T-helper 1 cell treated with Interleukin-12 subunit alpha and Interleukin-12 subunit beta and Interleukin-4 antibody, amounts not matched to agents 30 μg/mL and 1 μg/mL, for 36 hours (primary cell): ENCODE measurements around the gene TMEM33.

Experiments used
- H3K27ac Mint-ChIP-seq: one replicate; pipeline ENCODE4 v1.8.0; 2021; ENCODE audit warnings: mild to moderate bottlenecking, mixed read lengths
- H3K27me3 Mint-ChIP-seq: one replicate; pipeline ENCODE4 v1.8.0; 2021; ENCODE audit warnings: low read depth, mixed read lengths
- H3K36me3 Mint-ChIP-seq: one replicate; pipeline ENCODE4 v1.8.0; 2021; ENCODE audit warnings: low read depth, mixed read lengths
- H3K4me1 Mint-ChIP-seq: one replicate; pipeline ENCODE4 v1.8.0; 2021; ENCODE audit warnings: low read depth, mixed read lengths
- H3K4me3 Mint-ChIP-seq: one replicate; pipeline ENCODE4 v1.8.0; 2021; ENCODE audit warnings: mild to moderate bottlenecking, moderate library complexity, mixed read lengths
- H3K9me3 Mint-ChIP-seq: one replicate; pipeline ENCODE4 v1.8.0; 2021; ENCODE audit warnings: mixed read lengths

Gene TMEM33

DNA sequence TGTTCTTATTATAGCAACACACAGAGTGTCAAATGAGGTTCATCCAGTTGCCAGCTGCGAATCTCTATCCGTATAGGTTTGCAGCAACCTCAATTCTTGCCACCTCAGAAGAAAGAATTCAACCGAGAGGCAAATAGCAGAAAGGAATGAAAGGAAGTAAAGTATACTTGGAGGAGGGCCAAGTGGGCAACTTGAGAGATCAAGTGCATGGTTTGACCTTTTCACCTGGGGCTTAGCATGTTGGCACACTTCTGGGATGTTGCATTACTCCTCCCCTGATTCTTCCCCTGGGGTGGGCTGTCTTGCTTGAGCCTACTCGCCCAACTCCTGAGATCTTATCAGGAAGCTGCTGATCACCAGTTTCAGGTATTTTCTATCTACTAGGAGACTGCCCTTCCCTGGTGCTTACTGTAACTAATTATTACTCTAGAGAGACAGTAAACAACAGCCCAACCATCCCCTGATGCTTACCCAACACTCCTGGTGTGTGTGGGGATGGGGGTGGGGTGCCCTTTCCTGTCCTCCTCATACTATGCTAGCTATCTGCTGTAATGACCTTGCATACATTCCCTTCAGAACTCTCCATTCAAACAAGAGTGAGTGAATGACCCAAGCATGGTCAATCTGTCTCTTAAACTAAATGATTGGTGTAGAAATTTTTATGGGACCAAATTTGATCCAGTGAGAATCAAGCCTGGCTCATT, 7.3 kb upstream of the TMEM33 start:
- no peak overlapping the region for H3K4me3 Mint-ChIP-seq
- no peaks in the 10 kb centered on the region for H3K9me3 Mint-ChIP-seq
- no peak overlapping the region for H3K27ac Mint-ChIP-seq
- H3K36me3 Mint-ChIP-seq: no peaks in the 10 kb centered on the region
- peaks cover 9% of the 10 kb centered on the region for H3K27me3 Mint-ChIP-seq
- H3K4me1 Mint-ChIP-seq: peaks cover 4% of the 10 kb centered on the region

DNA sequence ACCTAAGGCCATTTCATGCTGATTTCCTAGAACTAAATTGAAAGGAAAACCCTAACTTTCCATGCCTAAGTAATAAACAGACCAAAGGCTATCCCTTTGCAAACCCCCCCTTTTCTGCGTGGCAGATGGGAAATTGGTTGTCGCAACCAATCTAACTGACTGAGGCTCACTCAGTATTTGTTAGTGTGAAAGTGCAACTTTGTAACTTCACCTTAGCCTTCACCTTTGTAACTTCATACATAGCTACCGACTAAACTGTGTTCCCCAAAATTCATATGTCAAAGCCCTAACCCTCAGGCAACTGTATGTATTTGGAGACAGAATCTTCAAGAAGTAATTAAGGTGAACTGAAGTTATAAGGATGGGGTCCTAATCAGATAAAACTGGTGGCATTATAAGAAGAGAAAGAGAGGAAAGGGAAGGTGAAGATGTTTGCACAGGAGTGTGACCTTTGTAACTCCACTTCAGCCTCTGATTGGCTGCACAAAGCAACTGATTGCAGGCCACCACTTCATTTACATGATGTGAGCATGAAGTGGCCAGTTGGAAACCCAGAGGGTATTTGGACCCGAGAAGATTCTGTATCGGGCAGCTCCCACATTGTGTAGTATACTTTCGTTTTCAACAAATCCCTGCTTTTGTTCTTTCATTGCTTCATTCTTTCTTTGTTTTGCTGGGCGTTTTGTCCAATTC, 4.9 kb upstream of the TMEM33 start:
- Mint-ChIP-seq H3K4me3 (no peak overlapping the region), H3K27me3 (peaks cover 9% of the 10 kb centered on the region), H3K9me3 (peaks cover 6% of the 10 kb centered on the region), H3K27ac (no peak overlapping the region), H3K4me1 (peaks cover 12% of the 10 kb centered on the region), H3K36me3 (peaks cover 4% of the 10 kb centered on the region)

DNA sequence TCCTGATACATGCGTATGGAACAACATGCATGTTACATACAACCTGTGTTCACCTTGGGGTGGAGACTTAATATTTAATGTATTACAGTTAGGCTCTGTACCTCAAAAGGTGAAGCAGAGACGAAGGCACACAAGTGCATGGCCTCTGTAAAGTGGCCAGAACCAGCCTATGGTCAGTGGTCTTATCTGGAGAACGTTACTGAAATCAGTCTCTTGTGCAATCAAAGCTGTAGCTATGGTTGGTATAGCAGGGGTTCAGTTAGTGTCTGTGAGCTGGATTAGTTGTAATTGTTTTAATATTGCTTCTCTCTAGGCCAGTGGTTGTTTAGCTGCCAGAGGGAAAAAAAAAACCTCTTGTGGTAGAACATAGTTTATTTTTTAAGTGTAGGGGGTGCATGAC, 2.2 kb upstream of the TMEM33 start:
- Mint-ChIP-seq H3K27ac (no peak overlapping the region), H3K9me3 (peaks cover 6% of the 10 kb centered on the region), H3K36me3 (peaks cover 8% of the 10 kb centered on the region), H3K27me3 (peaks cover 8% of the 10 kb centered on the region), H3K4me3 (no peak overlapping the region), H3K4me1 (peaks cover 27% of the 10 kb centered on the region)

DNA sequence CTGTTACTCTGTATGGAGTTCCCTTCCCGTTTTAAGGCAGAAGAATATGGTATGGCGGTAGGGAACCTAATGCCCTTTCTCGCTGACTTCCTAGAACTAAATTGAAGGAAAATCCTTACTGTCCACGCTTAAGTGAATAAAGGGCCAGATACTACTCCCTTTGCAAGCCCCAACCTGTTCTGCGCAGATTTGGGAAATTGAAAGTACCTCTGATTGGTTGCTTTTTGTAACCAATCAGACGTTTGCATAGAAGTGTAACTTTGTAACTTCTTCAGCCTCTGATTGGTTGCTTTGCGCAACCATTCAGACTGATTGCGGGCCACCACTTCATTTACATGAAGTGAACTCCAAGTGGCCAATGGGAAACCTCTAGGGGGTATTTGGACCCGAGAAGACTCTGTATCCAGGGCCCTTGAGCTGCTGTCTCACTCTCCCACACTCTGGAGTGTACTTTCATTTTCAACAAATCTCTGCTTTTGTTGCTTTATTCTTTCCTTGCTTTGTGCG, 1.2 kb upstream of the TMEM33 start:
- Mint-ChIP-seq H3K27me3 (no peaks in the 10 kb centered on the region), H3K9me3 (peaks cover 6% of the 10 kb centered on the region), H3K4me3 (peak overlapping the region; percentile 94), H3K27ac (peak overlapping the region; percentile 89), H3K4me1 (peaks cover 29% of the 10 kb centered on the region), H3K36me3 (peaks cover 13% of the 10 kb centered on the region)

DNA sequence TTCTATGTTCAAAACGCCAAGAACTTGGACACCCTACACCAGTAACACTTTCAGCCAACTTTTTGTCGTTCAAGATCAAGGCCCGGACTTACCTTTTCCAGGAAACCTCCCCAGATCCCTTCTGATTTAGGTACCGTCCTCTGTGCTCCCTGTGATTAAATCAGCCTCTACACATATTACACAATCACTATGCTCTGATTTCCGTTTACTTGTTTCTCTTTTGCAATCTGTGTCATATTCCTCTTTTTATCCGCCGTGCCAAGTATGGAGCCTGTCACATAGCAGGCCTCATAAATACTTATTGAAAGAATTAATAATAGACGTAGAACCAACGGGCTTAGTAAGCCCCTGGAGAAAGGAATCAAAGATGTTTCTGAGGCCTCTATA, 722 bp upstream of the TMEM33 start:
- peaks cover 13% of the 10 kb centered on the region for H3K36me3 Mint-ChIP-seq
- peaks cover 6% of the 10 kb centered on the region for H3K9me3 Mint-ChIP-seq
- peak overlapping the region; percentile 89 for H3K27ac Mint-ChIP-seq
- peak overlapping the region; percentile 94 for H3K4me3 Mint-ChIP-seq
- peaks cover 29% of the 10 kb centered on the region for H3K4me1 Mint-ChIP-seq
- no peaks in the 10 kb centered on the region for H3K27me3 Mint-ChIP-seq

DNA sequence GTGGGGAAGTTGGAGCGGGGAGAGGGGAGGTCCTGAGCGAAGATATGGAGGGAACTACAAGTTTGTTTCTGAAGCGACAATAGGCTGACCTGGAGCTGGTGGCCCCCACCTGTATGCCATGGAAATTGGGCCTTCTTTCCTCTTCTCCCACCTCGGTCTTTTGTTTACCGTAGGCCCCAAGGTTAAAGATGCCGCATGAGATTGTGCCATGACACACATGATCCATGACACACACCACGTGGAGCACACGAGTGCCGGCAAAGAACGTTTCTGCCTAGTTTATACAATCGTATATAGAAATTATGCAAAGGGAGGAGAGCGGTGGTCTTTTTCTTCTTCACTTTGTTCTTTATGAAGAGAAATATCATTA, 408 bp downstream of the TMEM33 start:
- H3K27ac Mint-ChIP-seq: peak overlapping the region; percentile 89
- H3K36me3 Mint-ChIP-seq: peaks cover 18% of the 10 kb centered on the region
- peak overlapping the region; percentile 94 for H3K4me3 Mint-ChIP-seq
- H3K27me3 Mint-ChIP-seq: no peaks in the 10 kb centered on the region
- peaks cover 6% of the 10 kb centered on the region for H3K9me3 Mint-ChIP-seq
- peaks cover 30% of the 10 kb centered on the region for H3K4me1 Mint-ChIP-seq

DNA sequence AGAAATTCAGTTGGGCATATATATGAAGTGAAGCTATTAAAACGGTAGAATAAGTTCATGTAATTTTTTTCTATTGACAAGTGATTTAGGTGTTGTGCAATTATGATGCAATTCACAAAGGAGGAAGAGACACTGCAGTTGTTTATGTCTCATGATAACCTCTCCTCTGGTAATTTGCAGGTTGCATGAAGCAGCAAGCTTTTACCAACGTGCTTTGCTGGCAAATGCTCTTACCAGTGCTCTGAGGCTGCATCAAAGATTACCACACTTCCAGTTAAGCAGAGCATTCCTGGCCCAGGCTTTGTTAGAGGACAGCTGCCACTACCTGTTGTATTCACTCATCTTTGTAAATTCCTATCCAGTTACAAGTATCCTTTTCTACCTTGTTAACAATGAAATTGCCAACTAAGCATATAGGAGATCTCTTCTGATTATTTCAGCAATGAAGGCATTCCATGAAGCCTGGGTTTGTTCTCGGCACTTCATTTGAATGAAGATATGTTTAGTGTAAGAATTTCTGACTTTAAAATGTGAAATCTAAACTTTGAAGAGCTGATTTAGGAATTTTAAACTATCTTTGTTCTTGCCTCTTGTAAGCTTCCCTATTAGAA, 3.9 kb downstream of the TMEM33 start:
- Mint-ChIP-seq H3K27ac (no peak overlapping the region), H3K36me3 (peaks cover 29% of the 10 kb centered on the region)

DNA sequence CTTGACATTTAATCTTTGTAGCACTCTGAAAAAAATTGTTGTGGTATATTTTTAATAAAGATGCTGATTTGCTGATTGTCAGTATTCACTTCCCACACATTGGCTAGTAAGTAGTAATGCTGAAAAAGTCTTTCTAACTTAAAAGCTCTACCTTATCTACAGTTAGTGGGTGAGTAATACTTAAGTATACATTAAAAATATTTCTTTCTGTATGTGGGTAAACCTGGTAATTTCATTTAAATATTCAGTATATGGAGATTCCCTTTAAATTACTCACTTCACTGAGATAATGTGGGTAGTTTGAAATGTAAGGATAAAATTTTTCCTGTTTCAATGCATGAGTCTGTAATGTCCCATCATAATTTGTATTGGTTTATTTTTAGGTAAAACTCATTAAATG, 5.6 kb downstream of the TMEM33 start:
- Mint-ChIP-seq H3K4me3 (no peak overlapping the region), H3K9me3 (no peaks in the 10 kb centered on the region), H3K27ac (no peak overlapping the region), H3K27me3 (no peaks in the 10 kb centered on the region), H3K36me3 (peaks cover 25% of the 10 kb centered on the region), H3K4me1 (peaks cover 22% of the 10 kb centered on the region)

More for the DNA sequence above, 3.9 kb downstream of the TMEM33 start:
- peaks cover 32% of the 10 kb centered on the region for H3K4me1 Mint-ChIP-seq
- H3K4me3 Mint-ChIP-seq: no peak overlapping the region
- no peaks in the 10 kb centered on the region for H3K27me3 Mint-ChIP-seq
- H3K9me3 Mint-ChIP-seq: peaks cover 6% of the 10 kb centered on the region

DNA sequence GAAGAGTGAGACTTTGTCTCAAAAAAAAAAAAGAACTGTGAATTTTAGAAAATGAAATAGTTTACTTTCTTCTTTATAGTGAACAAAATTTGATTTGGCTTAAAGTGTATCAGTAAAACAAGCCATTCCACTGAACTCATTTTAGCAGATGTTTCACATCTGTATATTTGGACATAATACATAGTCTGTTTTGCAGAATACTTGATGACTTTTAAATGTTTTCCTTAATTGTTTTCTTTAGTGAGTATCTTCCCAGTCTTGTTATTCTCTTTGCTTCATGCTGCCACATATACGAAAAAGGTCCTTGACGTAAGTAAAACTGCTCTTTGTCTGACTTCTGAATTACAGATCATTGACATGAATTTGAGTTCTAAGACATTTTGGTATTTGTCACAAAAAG, 8.3 kb downstream of the TMEM33 start:
- no peaks in the 10 kb centered on the region for H3K27me3 Mint-ChIP-seq
- no peak overlapping the region for H3K4me3 Mint-ChIP-seq
- H3K36me3 Mint-ChIP-seq: peaks cover 26% of the 10 kb centered on the region
- no peak overlapping the region for H3K27ac Mint-ChIP-seq
- H3K9me3 Mint-ChIP-seq: no peaks in the 10 kb centered on the region
- peaks cover 7% of the 10 kb centered on the region for H3K4me1 Mint-ChIP-seq

DNA sequence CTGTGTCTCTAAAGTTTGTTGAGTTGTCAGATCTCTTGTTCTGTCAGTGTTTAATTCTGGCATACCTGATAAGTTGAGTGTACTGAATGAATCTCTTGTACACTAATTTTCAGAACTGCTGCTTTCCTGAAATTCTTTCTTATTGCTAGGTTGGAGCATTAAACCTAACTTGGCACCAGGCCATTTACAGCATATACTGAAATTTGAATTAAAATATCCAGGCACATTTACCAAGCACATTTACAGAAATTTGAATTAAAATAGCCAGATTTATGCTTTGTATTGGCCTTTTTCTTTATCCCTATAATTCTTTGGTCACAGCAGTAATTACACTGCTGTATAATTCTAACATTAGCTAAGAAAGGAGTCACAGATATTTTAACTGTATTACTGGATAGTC, 8.9 kb downstream of the TMEM33 start:
- Mint-ChIP-seq H3K27me3 (no peaks in the 10 kb centered on the region), H3K9me3 (no peaks in the 10 kb centered on the region), H3K4me3 (no peak overlapping the region), H3K4me1 (peaks cover 10% of the 10 kb centered on the region), H3K27ac (no peak overlapping the region), H3K36me3 (peaks cover 23% of the 10 kb centered on the region)

DNA sequence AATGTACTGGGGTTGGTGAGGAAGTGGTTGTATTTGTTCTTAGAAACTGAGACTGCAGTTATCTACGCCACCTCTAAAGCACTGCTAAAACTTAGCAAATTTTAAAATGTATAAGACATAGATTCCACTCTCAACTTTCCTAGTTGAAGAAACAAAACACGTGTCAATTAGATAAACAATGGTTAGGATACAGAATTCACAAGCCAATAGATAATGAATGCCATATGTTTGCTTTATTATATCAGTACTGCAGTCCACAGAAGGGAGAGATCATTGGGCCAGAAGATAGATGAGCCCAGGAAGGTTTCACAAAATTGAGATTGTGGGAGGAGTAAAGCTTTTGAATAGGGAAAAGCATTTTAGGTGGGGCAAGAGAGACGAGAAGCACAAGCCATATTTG, 14.3 kb downstream of the TMEM33 start:
- Mint-ChIP-seq H3K4me1 (peaks cover 17% of the 10 kb centered on the region), H3K36me3 (peaks cover 32% of the 10 kb centered on the region), H3K9me3 (no peaks in the 10 kb centered on the region), H3K4me3 (no peak overlapping the region), H3K27me3 (no peaks in the 10 kb centered on the region), H3K27ac (peak overlapping the region; percentile 5)

DNA sequence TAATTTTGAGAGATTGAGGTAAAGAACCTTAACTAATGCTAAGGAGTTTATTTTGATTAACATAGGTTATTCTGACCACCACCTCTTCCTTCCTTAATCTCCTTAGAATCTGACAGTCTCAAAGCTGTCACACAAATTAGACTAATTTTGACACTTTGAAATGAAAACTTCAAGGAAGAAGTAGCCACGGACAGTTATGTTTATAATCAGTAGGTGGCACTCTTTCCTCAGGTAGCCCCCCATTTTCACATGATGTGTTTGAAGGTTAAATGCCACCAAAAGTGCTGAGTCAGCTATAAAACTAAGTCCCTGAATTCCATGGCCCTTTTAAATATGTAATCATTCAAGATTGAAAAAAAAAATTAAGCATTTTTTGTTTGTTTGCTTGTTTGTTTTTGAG, 22.4 kb downstream of the TMEM33 start:
- no peak overlapping the region for H3K27ac Mint-ChIP-seq
- H3K9me3 Mint-ChIP-seq: no peaks in the 10 kb centered on the region
- H3K36me3 Mint-ChIP-seq: peaks cover 12% of the 10 kb centered on the region
- no peaks in the 10 kb centered on the region for H3K4me1 Mint-ChIP-seq
- H3K4me3 Mint-ChIP-seq: no peak overlapping the region
- no peaks in the 10 kb centered on the region for H3K27me3 Mint-ChIP-seq

DNA sequence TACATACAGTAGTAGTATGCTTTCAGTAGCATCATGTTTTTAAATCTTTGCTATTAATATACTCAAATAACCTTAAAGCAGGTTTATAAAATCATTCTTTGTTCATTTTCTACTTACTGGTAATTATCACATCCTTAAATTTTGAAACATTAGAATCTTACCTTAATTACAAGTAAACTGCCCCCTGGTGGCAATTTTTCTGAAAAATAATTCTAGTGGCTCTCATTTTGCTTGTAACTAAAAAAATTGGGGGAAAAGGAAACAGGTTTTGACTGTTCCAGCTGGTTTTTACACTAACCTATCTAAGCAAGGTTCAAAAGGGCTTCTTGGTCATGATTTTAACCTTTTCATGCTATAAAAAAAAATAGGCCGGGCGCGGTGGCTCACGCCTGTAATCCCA, 27.9 kb downstream of the TMEM33 start:
- no peaks in the 10 kb centered on the region for H3K36me3 Mint-ChIP-seq
- H3K9me3 Mint-ChIP-seq: peaks cover 5% of the 10 kb centered on the region
- H3K27me3 Mint-ChIP-seq: no peaks in the 10 kb centered on the region
- no peak overlapping the region for H3K4me3 Mint-ChIP-seq
- H3K27ac Mint-ChIP-seq: no peak overlapping the region
- no peaks in the 10 kb centered on the region for H3K4me1 Mint-ChIP-seq

DNA sequence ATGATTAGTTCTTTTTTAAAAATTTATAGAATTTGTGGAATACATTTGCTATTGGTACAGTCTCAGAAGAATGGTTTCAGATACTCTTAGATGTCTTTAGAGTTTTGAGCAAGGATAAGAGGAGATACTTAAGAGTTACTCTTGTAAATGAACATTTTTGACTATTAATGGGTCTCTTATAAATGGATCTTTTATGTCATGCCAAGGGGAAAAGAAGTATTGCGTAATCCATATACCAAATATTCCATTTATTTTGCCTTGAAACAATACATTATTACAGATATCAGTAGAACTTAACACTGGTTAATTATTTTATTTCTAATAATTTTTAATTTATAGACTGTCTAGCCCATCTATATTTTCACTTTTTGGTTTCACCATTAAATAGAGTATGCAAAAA, 29.2 kb downstream of the TMEM33 start:
- Mint-ChIP-seq H3K4me1 (no peaks in the 10 kb centered on the region), H3K4me3 (no peak overlapping the region), H3K36me3 (no peaks in the 10 kb centered on the region), H3K27me3 (no peaks in the 10 kb centered on the region), H3K9me3 (peaks cover 8% of the 10 kb centered on the region), H3K27ac (no peak overlapping the region)

DNA sequence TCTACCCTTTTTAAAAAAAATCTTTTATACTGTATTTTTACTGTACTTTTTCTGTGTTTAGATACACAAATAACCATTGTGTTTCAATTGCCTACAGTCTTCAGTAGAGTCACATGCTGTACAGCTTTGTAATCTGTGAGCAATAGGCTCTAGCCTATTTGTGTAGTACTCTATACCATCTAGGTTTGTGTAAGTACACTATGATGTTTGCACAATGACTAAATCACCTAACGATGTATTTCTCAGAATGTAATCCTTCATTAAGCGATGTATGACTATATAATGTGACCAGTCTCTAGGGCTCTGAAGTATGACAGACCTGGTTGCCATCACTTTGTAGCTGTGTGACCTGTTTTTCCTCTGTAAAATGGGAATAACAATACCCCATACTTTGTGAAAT, 32.2 kb downstream of the TMEM33 start:
- Mint-ChIP-seq H3K27me3 (no peaks in the 10 kb centered on the region), H3K4me1 (no peaks in the 10 kb centered on the region), H3K36me3 (no peaks in the 10 kb centered on the region), H3K9me3 (peaks cover 8% of the 10 kb centered on the region), H3K27ac (no peak overlapping the region), H3K4me3 (no peak overlapping the region)
